Occipital lobe (tissue), 2 donors: ENCODE data around the gene TRABD2A. TPM values are rescaled to one million over a fixed set of nuclear protein-coding genes. Genes with fewer than 3 reads are reported as not detected.
"Not testable (repeated sequence)": the region's sequence is repeated elsewhere in the genome, so short reads cannot be mapped to it uniquely, and the experiment has no call there.

Source experiments
- DNase-seq: peaks from one replicate; lab custom pipeline; 2025; lab: John Stamatoyannopoulos, UW
- total RNA-seq: library from RNA; depleted of rRNA; stranded (reverse); fragments of >200 nt; gene quantifications from one replicate; pipeline ENCODE4 v1.2.3, GENCODE V29; 2014

TRABD2A gene
- total RNA-seq, 1 donor from 2014 or later, result 1.1 TPM

GRCh38 chr2:84880395-84880644, 564 bp downstream of the TRABD2A start:
- DNase-seq, result no peak

GRCh38 chr2:84879584-84880394, 1.1 kb downstream of the TRABD2A start:
- DNase-seq, result no peak

GRCh38 chr2:84878896-84879583, 1.8 kb downstream of the TRABD2A start:
- no peak for DNase-seq

GRCh38 chr2:84878459-84878858, 2.4 kb downstream of the TRABD2A start:
- no peak for DNase-seq

GRCh38 chr2:84876369-84876768, 4.5 kb downstream of the TRABD2A start:
- no peak for DNase-seq

GRCh38 chr2:84875619-84876018, 5.3 kb downstream of the TRABD2A start:
- DNase-seq, result not testable (repeated sequence)

GRCh38 chr2:84875213-84875560, 5.7 kb downstream of the TRABD2A start:
- DNase-seq, result no peak

GRCh38 chr2:84874381-84875212, 6.3 kb downstream of the TRABD2A start:
- no peak for DNase-seq

- no peak for DNase-seq
Observed at GRCh38 chr2:84873350-84873749, 7.5 kb downstream of the TRABD2A start.

GRCh38 chr2:84872691-84873090, 8.2 kb downstream of the TRABD2A start:
- DNase-seq, result not testable (repeated sequence)

GRCh38 chr2:84870306-84870705, 10.6 kb downstream of the TRABD2A start:
- DNase-seq, result no peak

- DNase-seq, result not testable (repeated sequence)
Observed at GRCh38 chr2:84868327-84868726, 12.6 kb downstream of the TRABD2A start.

- no peak for DNase-seq
Observed at GRCh38 chr2:84866122-84866521, 14.8 kb downstream of the TRABD2A start.

- DNase-seq, result no peak
Observed at GRCh38 chr2:84865181-84865783, 15.6 kb downstream of the TRABD2A start.

GRCh38 chr2:84862006-84862405, 18.9 kb downstream of the TRABD2A start:
- no peak for DNase-seq

GRCh38 chr2:84861539-84861938, 19.3 kb downstream of the TRABD2A start:
- no peak for DNase-seq

- DNase-seq, result no peak
Observed at GRCh38 chr2:84858937-84859336, 21.9 kb downstream of the TRABD2A start.

- no peak for DNase-seq
Observed at GRCh38 chr2:84858123-84858522, 22.8 kb downstream of the TRABD2A start.

- no peak for DNase-seq
Observed at GRCh38 chr2:84857566-84857965, 23.3 kb downstream of the TRABD2A start.

- DNase-seq, result no peak
Observed at GRCh38 chr2:84856787-84857186, 24.1 kb downstream of the TRABD2A start.

GRCh38 chr2:84855731-84856130, 25.2 kb downstream of the TRABD2A start:
- DNase-seq, result no peak

- no peak for DNase-seq
Observed at GRCh38 chr2:84854850-84855249, 26.0 kb downstream of the TRABD2A start.
